HG03432 (cell line): Measurements from ENCODE around the gene PTBP1.
A peak's percentile ranks its signal among the peaks of the same experiment; 100 is the strongest.

ENCODE experiments used
- ATAC-seq: cut with Tn5 transposase; IDR thresholded peaks from one replicate; pipeline ENCODE4 v1.9.1; 2021; ENCODE audit warnings: mild to moderate bottlenecking, moderate library complexity; ENCODE audit not compliant: unreplicated experiment

Gene PTBP1

DNA sequence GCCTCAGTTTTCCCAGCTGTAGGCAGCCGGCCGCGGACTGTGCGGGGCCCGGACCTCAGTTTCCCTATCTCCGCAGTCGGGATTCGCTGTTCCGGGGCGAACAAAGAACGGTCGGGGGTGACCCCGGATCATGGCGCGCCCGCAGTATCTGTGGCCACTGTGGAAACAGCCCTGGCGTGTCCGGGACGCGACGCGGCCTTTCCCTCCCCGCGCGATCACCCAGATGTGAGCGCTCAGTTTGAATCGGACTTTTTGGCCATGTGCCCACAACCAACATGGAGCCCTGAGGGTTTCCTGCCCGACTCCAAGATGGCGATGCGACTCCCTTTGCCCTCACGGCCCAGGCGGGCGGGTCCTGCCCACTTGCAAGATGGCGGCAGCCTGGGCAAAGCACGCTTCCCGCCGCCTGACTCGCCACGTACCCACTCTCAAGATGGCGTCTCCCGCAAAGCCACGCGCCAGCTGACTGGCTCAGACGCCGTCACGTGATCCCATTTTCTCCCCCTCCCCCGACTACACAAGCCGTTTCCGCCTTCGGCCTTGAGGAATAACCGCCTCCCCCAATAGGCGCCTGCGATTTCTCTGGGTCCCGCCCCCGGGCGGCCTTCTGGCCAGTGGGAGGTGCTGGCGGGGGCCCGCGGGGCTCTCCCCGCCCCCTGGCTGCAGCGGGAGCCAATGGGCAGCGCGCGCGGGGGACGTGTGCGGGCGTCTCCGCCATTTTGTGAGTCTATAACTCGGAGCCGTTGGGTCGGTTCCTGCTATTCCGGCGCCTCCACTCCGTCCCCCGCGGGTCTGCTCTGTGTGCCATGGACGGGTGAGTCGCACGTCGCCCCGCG lies at the start of gene PTBP1:
Gene PTBP1 (plus strand): TSS at position 761 of the 836 bp plus-strand sequence. CDS start 46 bp downstream, at position 807.
- peak; percentile 74 for ATAC-seq

DNA sequence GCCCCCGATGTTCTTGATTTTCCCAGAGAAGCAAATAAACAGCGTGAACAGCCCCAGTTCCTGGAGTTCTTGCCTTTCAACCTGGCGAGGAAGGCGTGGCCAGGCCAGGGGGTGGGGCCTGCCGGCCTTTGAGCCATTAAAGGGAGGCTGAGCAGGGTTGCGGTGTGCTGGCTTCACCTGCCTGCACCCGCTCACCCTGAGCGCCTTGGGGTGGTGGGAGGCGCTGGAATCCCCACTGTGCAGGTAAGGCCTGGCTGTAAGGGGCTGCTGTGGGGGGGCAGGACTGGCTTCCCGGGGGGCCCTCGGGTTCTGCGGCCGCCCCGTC lies 49.0 kb upstream of the PTBP1 start:
- no peak for ATAC-seq

DNA sequence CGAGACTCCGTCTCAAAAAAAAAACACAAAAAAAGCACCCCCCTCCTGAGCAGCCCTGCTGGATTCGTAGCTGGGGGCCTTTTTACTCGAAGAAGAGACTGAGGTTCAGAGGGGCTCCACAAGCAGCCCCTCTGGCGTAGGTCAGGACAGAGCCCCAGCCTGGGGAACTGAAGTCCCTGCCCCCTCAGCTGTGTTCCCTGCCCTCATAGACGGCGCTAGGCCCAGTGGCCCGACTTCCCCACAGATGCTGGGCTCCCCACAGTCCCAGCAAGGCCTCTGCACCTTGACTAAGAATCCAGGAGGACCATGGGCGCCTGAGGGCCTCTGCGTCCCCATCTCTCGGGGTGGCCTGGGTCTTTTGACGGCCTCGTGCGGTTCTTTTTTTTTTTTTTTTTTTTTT lies 47.4 kb upstream of the PTBP1 start:
- ATAC-seq = no peak

DNA sequence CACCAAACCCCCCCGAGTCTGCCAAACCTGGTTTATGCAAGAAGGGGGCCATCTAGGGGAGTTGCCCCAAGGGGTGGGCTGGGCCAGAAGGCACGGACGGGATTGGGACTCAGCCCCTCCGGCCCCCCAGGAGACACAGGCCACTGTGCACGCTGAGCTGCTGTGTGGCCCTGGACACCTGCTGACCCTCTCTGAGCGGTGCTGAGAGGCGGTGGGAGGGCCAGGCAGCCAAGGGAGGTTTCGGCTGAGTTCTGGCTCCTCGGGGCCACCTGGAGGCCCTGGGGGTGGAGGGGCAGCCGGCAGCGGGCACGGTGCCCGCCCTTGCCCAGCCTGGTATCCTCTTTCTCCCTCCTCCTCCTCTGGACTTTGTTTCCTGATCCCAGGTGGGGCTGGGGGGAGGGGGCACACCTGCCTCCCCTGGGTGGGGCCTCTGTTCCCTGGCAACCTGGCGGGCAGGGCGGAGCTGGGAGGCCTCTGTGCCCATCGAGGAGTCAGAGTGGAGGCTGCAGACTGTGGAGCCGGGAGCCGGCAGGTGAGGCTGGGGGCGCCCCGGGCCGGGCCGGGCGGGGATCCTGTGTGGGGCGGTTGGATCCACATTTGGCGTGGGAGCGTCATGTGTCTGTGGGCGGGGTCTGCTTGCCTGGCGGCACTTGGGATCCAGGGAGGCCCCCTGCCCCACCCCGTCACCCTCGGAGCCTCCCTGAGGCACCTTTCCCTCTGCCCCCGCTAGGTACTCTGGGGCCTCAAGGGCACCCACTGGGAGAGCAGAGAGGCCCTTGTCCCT lies 46.4 kb upstream of the PTBP1 start, which contains the start of gene MISP:
Gene MISP (plus strand): TSS at position 473 of the 784 bp plus-strand sequence. CDS start 5,835 bp downstream, outside the sequence.
- ATAC-seq = no peak

DNA sequence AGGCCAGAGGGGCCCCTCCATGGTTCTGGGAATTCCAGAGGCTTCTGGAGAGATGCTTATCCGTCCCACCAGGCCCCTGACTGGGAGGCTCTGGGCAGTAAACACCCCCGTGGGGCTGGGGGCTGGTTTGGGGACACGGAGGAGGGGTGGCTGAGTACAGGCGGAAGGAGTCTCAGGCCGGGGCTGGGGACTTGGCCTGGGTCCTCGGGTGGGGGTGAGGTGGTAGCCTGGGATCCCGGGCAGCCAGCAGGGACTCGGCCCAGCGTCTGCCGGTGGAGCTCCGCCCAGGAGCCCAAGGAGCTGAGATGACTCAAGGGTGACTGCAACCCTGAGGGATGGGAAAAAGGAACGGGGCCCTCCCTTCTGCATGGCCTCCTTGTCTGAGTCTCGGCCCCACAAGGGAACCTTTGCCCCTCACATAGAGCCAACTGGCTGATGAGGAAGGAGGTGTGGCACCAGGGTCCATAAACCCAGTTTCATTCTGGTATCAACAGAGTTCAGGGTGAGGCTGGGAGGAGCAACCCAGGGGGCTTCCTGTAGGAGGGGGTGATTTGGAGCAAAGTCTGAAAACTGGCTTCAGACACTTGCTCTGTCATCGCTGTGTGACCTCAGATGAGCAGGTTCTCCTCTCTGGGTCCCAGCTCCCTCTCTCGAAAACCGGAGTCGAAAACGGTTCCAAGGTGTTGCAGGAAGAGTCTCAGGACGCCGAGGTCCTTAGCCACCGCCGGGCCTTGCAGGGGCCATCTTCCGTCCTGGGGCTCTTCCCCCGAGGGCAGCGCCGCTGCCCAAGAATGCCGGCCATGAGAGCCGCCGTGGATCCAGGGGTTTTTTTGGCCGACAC lies 45.5 kb upstream of the PTBP1 start:
- no peak for ATAC-seq

DNA sequence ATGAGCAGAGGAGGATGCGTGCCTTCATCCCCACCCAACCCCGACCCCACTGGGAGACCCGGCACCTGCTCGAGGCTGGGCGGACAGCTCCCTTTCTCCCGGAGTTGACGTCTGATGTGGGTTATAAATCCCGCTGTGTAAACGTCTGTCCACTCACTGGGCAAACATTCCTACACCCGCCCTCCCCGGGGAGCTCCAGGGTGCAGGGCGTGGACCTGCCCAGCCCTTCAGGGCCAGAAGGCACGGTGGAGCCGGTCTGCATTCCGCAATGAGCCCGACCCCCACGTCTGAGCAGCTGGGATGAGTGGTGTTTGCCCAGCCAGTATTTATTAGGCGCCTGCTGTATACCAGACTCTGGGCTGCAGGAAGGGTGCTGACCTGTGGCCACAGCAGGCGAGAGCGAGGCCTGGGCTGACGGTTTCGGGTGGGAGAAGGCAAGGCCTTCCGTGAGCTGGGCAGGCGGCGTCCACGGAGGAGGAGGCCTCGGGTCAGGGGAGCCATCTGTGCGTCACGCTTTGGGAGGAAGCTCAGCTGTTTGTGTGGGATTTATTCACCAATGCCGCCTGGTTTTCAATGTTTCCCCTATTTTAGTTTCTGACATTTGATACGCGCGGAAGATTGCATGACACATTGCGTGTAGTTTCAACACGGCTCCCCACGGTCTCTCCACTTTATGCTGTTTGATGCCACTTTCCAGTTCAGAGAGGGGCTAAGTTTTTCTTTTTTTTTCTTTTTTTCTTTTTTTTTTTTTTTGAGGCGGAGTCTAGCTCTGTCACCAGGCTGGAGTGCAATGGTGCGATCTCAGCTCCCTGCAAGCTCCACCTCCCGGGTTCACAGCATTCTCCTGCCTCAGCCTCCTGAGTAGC lies 44.4 kb upstream of the PTBP1 start:
- ATAC-seq = no peak

DNA sequence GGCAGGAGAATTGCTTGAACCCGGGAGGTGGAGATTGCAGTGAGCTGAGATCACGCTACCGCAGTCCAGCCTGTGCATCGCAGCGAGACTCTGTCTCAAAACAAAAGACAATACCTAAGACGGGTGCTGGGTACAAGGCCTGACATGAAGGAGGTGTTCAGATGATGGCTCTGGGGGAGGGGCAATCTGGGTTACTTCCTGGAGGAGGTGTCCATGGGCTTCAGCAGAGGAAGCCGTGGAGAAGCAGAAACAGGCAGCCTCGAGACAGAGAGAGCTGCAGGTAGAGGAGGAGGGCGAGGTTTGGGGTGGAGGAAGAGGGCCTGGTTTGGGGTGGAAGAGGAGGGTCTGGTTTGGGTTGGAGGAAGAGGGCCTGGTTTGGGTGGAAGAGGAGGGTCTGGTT lies 42.7 kb upstream of the PTBP1 start:
- ATAC-seq = no peak

DNA sequence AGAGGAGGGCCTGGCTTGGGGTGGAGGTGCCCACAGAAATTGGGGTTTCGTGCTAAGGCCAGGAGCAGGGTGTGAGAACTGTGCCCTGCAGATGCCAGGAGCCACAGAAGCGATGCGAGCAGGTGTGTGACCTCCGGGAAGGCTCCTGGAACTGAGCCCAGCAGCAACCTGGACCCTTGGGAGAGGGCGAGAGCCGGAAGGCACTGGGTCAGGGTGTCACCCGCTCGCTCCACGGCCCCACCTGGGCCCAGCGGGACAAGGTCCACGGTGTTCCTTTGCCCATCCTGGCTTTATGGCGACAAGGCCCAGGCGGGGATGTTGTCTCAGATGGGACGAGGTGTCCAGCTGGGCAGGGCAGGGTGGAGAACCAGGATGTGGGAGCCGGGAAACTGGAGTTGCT lies 42.2 kb upstream of the PTBP1 start:
- no peak for ATAC-seq

DNA sequence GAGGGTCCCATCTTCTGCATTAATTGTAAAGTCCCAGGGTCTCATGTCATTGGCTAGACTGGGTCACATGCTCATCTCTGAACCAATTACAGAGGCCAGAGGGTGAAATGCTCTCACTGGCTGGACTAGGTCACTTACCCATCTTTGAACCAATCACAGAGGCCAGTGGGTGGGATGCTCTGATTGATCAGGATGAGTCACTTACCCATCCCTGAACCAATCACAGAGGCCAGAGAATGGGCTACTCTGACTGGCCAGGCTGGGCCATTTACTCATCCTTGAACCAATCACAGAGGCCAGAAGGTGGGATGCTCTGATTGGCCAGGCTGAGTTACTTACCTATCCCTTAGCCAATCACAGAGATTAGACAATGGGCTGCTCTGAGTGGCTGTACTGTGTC lies 41.0 kb upstream of the PTBP1 start:
- ATAC-seq = no peak

DNA sequence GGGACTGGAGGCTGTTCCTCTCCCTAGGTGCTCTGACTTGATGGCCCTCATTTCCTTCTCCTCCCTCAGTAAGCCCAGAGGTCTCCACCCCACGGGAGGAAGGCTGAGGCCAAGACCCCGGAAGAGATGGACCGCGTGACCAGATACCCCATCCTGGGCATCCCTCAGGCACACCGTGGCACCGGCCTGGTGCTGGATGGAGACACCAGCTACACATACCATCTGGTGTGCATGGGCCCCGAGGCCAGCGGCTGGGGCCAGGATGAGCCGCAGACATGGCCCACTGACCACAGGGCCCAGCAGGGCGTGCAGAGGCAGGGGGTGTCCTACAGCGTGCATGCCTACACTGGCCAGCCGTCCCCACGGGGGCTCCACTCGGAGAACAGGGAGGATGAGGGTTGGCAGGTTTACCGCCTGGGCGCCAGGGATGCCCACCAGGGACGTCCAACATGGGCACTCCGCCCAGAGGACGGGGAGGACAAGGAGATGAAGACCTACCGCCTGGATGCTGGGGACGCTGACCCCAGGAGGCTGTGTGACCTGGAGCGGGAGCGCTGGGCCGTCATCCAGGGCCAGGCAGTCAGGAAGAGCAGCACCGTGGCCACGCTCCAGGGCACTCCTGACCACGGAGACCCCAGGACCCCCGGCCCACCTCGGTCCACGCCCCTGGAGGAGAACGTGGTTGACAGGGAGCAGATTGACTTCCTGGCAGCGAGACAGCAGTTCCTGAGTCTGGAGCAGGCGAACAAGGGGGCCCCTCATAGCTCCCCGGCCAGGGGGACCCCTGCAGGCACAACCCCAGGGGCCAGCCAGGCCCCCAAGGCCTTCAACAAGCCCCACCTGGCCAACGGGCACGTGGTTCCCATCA lies 40.2 kb upstream of the PTBP1 start:
- no peak for ATAC-seq

DNA sequence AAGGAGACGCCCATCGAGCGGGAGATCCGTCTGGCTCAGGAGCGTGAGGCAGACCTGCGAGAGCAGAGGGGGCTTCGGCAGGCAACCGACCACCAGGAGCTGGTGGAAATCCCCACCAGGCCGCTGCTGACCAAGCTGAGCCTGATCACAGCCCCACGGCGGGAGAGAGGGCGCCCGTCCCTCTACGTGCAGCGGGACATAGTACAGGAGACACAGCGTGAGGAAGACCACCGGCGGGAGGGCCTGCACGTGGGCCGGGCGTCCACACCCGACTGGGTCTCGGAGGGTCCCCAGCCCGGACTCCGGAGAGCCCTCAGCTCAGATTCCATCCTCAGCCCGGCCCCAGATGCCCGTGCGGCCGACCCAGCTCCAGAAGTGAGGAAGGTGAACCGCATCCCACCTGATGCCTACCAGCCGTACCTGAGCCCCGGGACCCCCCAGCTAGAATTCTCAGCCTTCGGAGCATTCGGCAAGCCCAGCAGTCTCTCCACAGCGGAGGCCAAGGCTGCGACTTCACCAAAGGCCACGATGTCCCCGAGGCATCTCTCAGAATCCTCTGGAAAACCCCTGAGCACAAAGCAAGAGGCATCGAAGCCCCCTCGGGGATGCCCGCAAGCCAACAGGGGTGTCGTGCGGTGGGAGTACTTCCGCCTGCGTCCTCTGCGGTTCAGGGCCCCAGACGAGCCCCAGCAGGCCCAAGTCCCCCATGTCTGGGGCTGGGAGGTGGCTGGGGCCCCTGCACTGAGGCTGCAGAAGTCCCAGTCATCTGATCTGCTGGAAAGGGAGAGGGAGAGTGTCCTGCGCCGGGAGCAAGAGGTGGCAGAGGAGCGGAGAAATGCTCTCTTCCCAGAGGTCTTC lies 39.2 kb upstream of the PTBP1 start:
- no peak for ATAC-seq

DNA sequence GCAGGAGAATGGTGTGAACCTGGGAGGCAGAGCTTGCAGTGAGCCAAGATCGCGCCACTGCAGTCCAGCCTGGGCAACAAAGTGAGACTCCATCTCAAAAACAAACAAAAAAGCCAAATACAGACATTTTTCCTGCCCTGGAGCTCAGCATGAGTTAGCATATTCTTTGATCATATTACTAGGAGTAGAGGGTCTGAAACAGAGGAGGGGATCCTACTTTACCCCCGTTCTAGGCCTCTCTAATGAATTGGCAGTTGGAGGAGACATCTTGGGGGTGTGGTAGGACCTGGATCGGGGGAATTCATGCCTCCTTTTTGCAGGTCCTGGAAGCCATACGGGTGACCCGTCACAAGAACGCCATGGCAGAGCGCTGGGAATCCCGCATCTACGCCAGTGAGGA lies 34.1 kb upstream of the PTBP1 start:
- ATAC-seq = no peak

DNA sequence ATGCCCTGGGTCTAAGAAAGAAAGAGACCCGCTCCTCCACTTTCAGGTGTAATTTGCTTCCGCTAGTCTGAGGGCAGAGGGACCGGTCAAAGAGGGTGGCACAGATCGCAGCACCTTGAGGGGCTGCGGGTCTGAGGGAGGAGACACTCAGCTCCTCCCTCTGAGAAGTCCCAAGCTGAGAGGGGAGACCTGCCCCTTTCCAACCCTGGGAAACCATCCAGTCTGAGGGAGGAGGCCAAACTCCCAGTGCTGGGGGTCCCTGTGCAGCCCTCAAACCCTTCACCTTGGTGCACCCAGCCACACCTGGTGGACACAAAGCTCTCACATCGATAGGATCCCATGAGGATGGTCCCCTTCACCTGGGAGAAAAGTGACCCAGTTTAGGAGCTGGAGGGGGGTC lies 33.4 kb upstream of the PTBP1 start:
- no peak for ATAC-seq

DNA sequence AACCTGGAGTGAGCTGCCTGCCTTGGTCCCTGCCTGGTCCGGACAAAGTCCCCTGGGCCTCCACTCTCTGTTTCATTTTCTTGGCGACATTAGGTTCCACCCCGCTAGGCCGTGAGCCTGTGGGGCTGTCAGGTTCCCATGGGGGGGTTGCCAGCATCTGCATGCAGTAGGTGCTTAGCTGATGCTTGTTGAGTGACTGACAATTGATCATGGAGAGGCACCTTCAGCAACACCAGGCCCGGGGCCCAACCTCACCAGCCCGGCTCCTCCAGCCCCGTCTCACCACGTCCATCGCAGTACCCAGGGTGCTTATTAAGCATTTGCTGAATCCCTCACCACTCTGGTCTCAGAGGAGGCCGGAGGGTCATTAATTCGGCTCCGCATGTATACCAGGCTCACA lies 33.0 kb upstream of the PTBP1 start:
- no peak for ATAC-seq

DNA sequence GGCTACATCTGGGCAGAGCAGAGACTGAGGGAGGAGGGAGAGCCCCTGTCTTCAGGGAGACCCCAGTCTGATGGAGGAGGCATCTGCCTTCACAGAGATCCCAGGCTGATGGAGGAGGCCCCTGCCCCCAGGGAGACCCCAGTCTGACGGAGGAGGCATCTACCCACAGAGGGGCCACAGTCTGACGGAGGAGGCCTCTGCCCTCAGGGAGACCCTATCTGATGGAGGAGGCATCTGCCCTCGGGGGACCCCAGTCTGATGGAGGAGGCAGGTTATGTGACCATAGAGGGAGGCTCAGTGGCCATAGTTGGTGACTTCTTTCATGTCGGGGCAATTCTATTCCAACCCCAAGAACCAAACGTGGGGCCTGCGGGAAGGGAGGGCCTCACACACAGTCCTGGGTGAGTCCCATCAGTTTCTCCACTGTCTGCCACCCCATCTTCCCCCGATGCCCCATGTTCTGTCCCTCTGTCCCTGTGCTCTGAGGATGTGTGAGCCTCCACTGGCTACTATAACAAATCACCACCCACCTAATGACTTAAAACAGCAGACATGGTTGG lies 32.0 kb upstream of the PTBP1 start:
- no peak for ATAC-seq

DNA sequence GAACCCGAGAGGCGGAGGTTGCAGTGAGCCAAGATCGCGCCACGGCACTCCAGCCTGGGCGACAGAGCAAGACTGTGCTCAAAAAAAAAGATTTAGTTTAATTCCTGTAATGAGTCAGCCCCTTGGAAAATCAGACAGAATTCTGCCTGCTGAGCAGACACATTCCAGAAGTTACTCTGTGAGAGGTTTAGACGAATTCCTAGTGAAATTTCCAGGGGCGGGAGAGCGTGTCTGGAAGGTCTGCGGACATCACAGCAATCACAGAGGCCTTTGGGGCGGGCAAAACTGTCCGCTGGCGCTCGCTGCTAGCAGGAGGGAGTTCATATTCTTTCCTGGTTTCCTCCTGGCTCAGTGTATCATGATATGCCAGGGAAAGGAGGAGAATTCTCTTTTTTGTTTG lies 28.8 kb upstream of the PTBP1 start:
- no peak for ATAC-seq

DNA sequence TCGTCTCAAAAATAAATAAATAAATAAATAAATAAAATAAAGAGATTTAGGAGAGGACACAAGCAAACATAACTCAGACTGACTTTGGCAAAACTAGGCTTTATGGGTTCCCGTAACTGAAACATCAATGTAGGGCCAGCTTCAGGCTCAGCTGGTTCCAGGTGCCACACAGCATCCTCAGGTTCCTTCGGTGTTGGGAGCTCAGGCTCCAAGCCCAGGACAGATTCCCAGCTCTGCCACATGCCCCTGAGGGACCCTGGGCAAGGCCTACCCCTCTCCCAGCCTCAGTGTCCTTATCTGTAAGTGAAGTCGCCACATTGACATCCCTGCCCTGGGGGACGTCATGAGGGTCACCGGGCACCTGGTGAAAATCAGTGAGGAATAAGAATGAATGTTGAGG lies 27.6 kb upstream of the PTBP1 start:
- ATAC-seq = no peak

DNA sequence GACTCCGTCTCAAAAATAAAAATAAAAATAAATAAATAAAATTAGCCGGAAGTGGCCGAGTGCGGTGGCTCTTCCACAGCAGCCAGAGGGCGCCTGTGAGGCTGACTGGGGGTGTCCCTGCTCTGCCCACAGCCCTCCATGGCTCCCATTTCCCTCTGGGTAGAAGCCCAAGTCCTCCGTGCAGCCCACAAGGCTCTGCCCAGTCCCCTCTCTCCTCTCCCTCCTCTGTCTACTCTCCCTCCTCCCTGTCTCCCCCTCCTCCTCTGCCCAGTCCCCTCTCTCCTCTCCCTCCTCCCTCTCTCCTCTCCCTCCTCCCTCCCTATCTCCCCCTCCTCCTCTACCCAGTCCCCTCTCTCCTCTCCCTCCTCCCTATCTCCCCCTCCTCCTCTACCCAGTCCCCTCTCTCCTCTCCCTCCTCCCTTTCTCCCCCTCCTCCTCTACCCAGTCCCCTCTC lies 25.9 kb upstream of the PTBP1 start:
- ATAC-seq = no peak
